ENCODE measurements around the gene FHOD3. TPM values are rescaled to one million over a fixed set of nuclear protein-coding genes. Genes with fewer than 3 reads are reported as not detected.

Gene FHOD3
- polyA plus RNA-seq, 3 donors from 2014 or later, result not detected

- Mint-ChIP-seq H3K4me1 (no peaks in the 10 kb centered on the region), H3K9me3 (peaks cover 0 to 14% (median 7%) of the 10 kb centered on the region in 6 donors)
Observed at GRCh38 chr18:36392979-36393287, 95.4 kb downstream of the FHOD3 start.

GRCh38 chr18:36394486-36394885, 97.0 kb downstream of the FHOD3 start:
- no peaks in the 10 kb centered on the region for H3K4me1 Mint-ChIP-seq
- no peaks in the 10 kb centered on the region for H3K36me3 Mint-ChIP-seq
- no peak overlapping the region for H3K4me3 Mint-ChIP-seq
- H3K27ac Mint-ChIP-seq, result no peak overlapping the region
- no peak for DNase-seq
- H3K27me3 Mint-ChIP-seq (ENCODE audit: low read depth in 3 of 3), result peaks cover 0 to 12% (median 7%) of the 10 kb centered on the region in 3 donors
- peaks cover 0 to 14% (median 9%) of the 10 kb centered on the region in 6 donors for H3K9me3 Mint-ChIP-seq

More at GRCh38 chr18:36392979-36393287, 95.4 kb downstream of the FHOD3 start:
- no peaks in the 10 kb centered on the region for H3K36me3 Mint-ChIP-seq
- H3K27me3 Mint-ChIP-seq (ENCODE audit: low read depth in 3 of 3), result peaks cover 4 to 13% (median 7%) of the 10 kb centered on the region in 3 donors
- no peak overlapping the region for H3K27ac Mint-ChIP-seq
- no peak overlapping the region for H3K4me3 Mint-ChIP-seq
- no peak for DNase-seq

- H3K4me3 Mint-ChIP-seq, result no peak overlapping the region
Observed at GRCh38 chr18:36396190-36396589, 98.7 kb downstream of the FHOD3 start.

GRCh38 chr18:36397033-36397432, 99.5 kb downstream of the FHOD3 start:
- H3K4me1 Mint-ChIP-seq, result no peaks in the 10 kb centered on the region
- no peak overlapping the region for H3K27ac Mint-ChIP-seq
- no peak overlapping the region for H3K4me3 Mint-ChIP-seq
- H3K9me3 Mint-ChIP-seq, result peaks cover 0 to 14% (median 9%) of the 10 kb centered on the region in 6 donors
- no peaks in the 10 kb centered on the region for H3K36me3 Mint-ChIP-seq
- peaks cover 4 to 18% (median 9%) of the 10 kb centered on the region in 3 donors for H3K27me3 Mint-ChIP-seq (ENCODE audit: low read depth in 3 of 3)
- no peak for DNase-seq

More at GRCh38 chr18:36396190-36396589, 98.7 kb downstream of the FHOD3 start:
- H3K27me3 Mint-ChIP-seq (ENCODE audit: low read depth in 3 of 3), result peaks cover 4 to 18% (median 12%) of the 10 kb centered on the region in 3 donors
- H3K27ac Mint-ChIP-seq, result no peak overlapping the region
- DNase-seq, result no peak
- H3K4me1 Mint-ChIP-seq, result no peaks in the 10 kb centered on the region
- H3K36me3 Mint-ChIP-seq, result no peaks in the 10 kb centered on the region
- H3K9me3 Mint-ChIP-seq, result peaks cover 0 to 14% (median 9%) of the 10 kb centered on the region in 6 donors

- no peak overlapping the region for H3K4me3 Mint-ChIP-seq
- H3K9me3 Mint-ChIP-seq, result peaks cover 0 to 14% (median 9%) of the 10 kb centered on the region in 6 donors
- H3K27me3 Mint-ChIP-seq (ENCODE audit: low read depth in 3 of 3), result peaks cover 4 to 18% (median 9%) of the 10 kb centered on the region in 3 donors
- no peak overlapping the region for H3K27ac Mint-ChIP-seq
- no peaks in the 10 kb centered on the region for H3K36me3 Mint-ChIP-seq
- H3K4me1 Mint-ChIP-seq, result no peaks in the 10 kb centered on the region
- DNase-seq, result no peak
Observed at GRCh38 chr18:36398419-36398818, 100.9 kb downstream of the FHOD3 start.

GRCh38 chr18:36399055-36399454, 101.5 kb downstream of the FHOD3 start:
- no peaks in the 10 kb centered on the region for H3K4me1 Mint-ChIP-seq
- H3K27ac Mint-ChIP-seq, result no peak overlapping the region
- no peak overlapping the region for H3K4me3 Mint-ChIP-seq
- H3K9me3 Mint-ChIP-seq, result peaks cover 0 to 14% (median 8%) of the 10 kb centered on the region in 6 donors
- DNase-seq, result no peak
- no peaks in the 10 kb centered on the region for H3K36me3 Mint-ChIP-seq
- H3K27me3 Mint-ChIP-seq (ENCODE audit: low read depth in 3 of 3), result peaks cover 4 to 16% (median 6%) of the 10 kb centered on the region in 3 donors

GRCh38 chr18:36401462-36401861, 103.9 kb downstream of the FHOD3 start:
- DNase-seq, result no peak
- Mint-ChIP-seq H3K27ac (no peak overlapping the region), H3K9me3 (peaks cover 0 to 7% (median 3%) of the 10 kb centered on the region in 6 donors), H3K36me3 (no peaks in the 10 kb centered on the region), H3K4me3 (no peak overlapping the region), H3K4me1 (no peaks in the 10 kb centered on the region), H3K27me3 (ENCODE audit: low read depth in 3 of 3) (peaks cover 2 to 15% (median 4%) of the 10 kb centered on the region in 3 donors)

GRCh38 chr18:36402765-36403396, 105.4 kb downstream of the FHOD3 start:
- Mint-ChIP-seq H3K4me3 (no peak overlapping the region), H3K27me3 (ENCODE audit: low read depth in 3 of 3) (peaks cover 0 to 12% (median 4%) of the 10 kb centered on the region in 3 donors), H3K27ac (no peak overlapping the region), H3K9me3 (peaks cover 0 to 4% (median 0%) of the 10 kb centered on the region in 6 donors), H3K4me1 (no peaks in the 10 kb centered on the region), H3K36me3 (no peaks in the 10 kb centered on the region)
- DNase-seq, result no peak

- H3K9me3 Mint-ChIP-seq, result peaks cover 0 to 4% (median 0%) of the 10 kb centered on the region in 6 donors
- H3K36me3 Mint-ChIP-seq, result no peaks in the 10 kb centered on the region
- H3K4me1 Mint-ChIP-seq, result no peaks in the 10 kb centered on the region
- H3K27ac Mint-ChIP-seq, result no peak overlapping the region
- H3K4me3 Mint-ChIP-seq, result no peak overlapping the region
- H3K27me3 Mint-ChIP-seq (ENCODE audit: low read depth in 3 of 3), result peaks cover 0 to 17% (median 4%) of the 10 kb centered on the region in 3 donors
- DNase-seq, result no peak
Observed at GRCh38 chr18:36403896-36404820, 106.6 kb downstream of the FHOD3 start.

GRCh38 chr18:36405611-36406010, 108.1 kb downstream of the FHOD3 start:
- Mint-ChIP-seq H3K4me1 (no peaks in the 10 kb centered on the region), H3K9me3 (peaks cover 0 to 4% (median 0%) of the 10 kb centered on the region in 6 donors), H3K27ac (no peak overlapping the region), H3K36me3 (no peaks in the 10 kb centered on the region), H3K4me3 (no peak overlapping the region), H3K27me3 (ENCODE audit: low read depth in 3 of 3) (peaks cover 0 to 13% (median 1%) of the 10 kb centered on the region in 3 donors)
- DNase-seq, result no peak

GRCh38 chr18:36406805-36407204, 109.3 kb downstream of the FHOD3 start:
- H3K27ac Mint-ChIP-seq, result no peak overlapping the region
- no peak overlapping the region for H3K4me3 Mint-ChIP-seq
- H3K4me1 Mint-ChIP-seq, result no peaks in the 10 kb centered on the region
- peaks cover 0 to 12% (median 0%) of the 10 kb centered on the region in 3 donors for H3K27me3 Mint-ChIP-seq (ENCODE audit: low read depth in 3 of 3)
- peaks cover 0 to 2% (median 0%) of the 10 kb centered on the region in 6 donors for H3K9me3 Mint-ChIP-seq
- DNase-seq, result no peak
- H3K36me3 Mint-ChIP-seq, result no peaks in the 10 kb centered on the region

- Mint-ChIP-seq H3K4me3 (no peak overlapping the region), H3K36me3 (no peaks in the 10 kb centered on the region), H3K9me3 (peaks cover 0 to 2% (median 0%) of the 10 kb centered on the region in 6 donors), H3K27me3 (ENCODE audit: low read depth in 3 of 3) (peaks cover 0 to 15% (median 0%) of the 10 kb centered on the region in 3 donors), H3K4me1 (no peaks in the 10 kb centered on the region), H3K27ac (no peak overlapping the region)
- DNase-seq, result no peak
Observed at GRCh38 chr18:36408606-36409005, 111.1 kb downstream of the FHOD3 start.

- Mint-ChIP-seq H3K27me3 (ENCODE audit: low read depth in 3 of 3) (peaks cover 0 to 15% (median 0%) of the 10 kb centered on the region in 3 donors), H3K27ac (no peak overlapping the region), H3K36me3 (no peaks in the 10 kb centered on the region), H3K9me3 (peaks cover 0 to 2% (median 0%) of the 10 kb centered on the region in 6 donors), H3K4me1 (no peaks in the 10 kb centered on the region), H3K4me3 (no peak overlapping the region)
- no peak for DNase-seq
Observed at GRCh38 chr18:36409779-36410178, 112.3 kb downstream of the FHOD3 start.

GRCh38 chr18:36410346-36410745, 112.8 kb downstream of the FHOD3 start:
- Mint-ChIP-seq H3K36me3 (no peaks in the 10 kb centered on the region), H3K4me1 (no peaks in the 10 kb centered on the region), H3K4me3 (no peak overlapping the region), H3K27ac (no peak overlapping the region), H3K27me3 (ENCODE audit: low read depth in 3 of 3) (peaks cover 0 to 15% (median 0%) of the 10 kb centered on the region in 3 donors), H3K9me3 (peaks cover 0 to 2% (median 0%) of the 10 kb centered on the region in 6 donors)
- no peak for DNase-seq
